OCI-LY3 (cell line): ENCODE measurements around the gene RAPGEF5.

Experiments used
- CTCF ChIP-seq: fragments of 200-600, 300-600 bp; sonication (generic); IDR thresholded peaks from 2 replicates; pipeline ENCODE4 v1.5.1; 2014; ENCODE audit warnings: antibody characterized with exemption, low read length, low read depth
- EZH2phosphoT487 ChIP-seq: fragments of 200-600 bp; shearing (Covaris generic); IDR thresholded peaks from 2 replicates; pipeline ENCODE4 v1.6.1; 2018; ENCODE audit warnings: antibody characterized with exemption, mixed run types, low read depth

GRCh38 chr7:22125436-22125835 is 231.5 kb downstream of the RAPGEF5 start:
- no peak for TF ChIP-seq CTCF
- TF ChIP-seq EZH2phosphoT487: no peak
